HEK293T (cell line): ENCODE measurements around the gene OXNAD1.

Experiments used
- CTCF ChIA-PET: fragments of 350-600 bp; formaldehyde crosslinking; extraction: SDS; loops from one replicate; lab custom pipeline; 2021; ENCODE audit warnings: antibody characterized with exemption, inconsistent platforms; lab: Yijun Ruan, JAX
- POLR2A ChIA-PET: fragments of 350-600 bp; formaldehyde crosslinking; extraction: SDS; loops from one replicate; lab custom pipeline; 2020; ENCODE audit warnings: antibody characterized with exemption, inconsistent platforms; lab: Yijun Ruan, JAX
- DNase-seq: peaks from one replicate; pipeline ENCODE4 v3.0.0; 2012; ENCODE audit warnings: mixed read lengths; ENCODE audit errors: extremely low spot score
- ARNT ChIP-seq: fragments of 450-650 bp; IDR thresholded peaks from 2 replicates; pipeline ENCODE4 v1.6.1; 2017; ENCODE audit warnings: mild to moderate bottlenecking
- BHLHE40 ChIP-seq: fragments of 450-650 bp; IDR thresholded peaks from 2 replicates; pipeline ENCODE4 v1.6.1; 2016; ENCODE audit warnings: mild to moderate bottlenecking, moderate library complexity, borderline replicate concordance
- CTBP1 ChIP-seq: fragments of 450-650 bp; IDR thresholded peaks from 2 replicates; pipeline ENCODE4 v1.6.1; 2016; ENCODE audit warnings: borderline replicate concordance
- ELF4 ChIP-seq: fragments of 450-650 bp; IDR thresholded peaks from 2 replicates; pipeline ENCODE4 v1.6.1; 2017; ENCODE audit warnings: antibody characterized with exemption
- FOXA1 ChIP-seq: fragments of 450-650 bp; IDR thresholded peaks from 2 replicates; pipeline ENCODE4 v1.6.1; 2016; ENCODE audit warnings: mild to moderate bottlenecking
- FOXK2 ChIP-seq: fragments of 450-650 bp; IDR thresholded peaks from 2 replicates; pipeline ENCODE4 v1.6.1; 2016; ENCODE audit warnings: mild to moderate bottlenecking
- FOXM1 ChIP-seq: fragments of 450-650 bp; IDR thresholded peaks from 2 replicates; pipeline ENCODE4 v1.6.1; 2017; ENCODE audit warnings: mild to moderate bottlenecking, borderline replicate concordance
- HDGF ChIP-seq: fragments of 450-650 bp; IDR thresholded peaks from 2 replicates; pipeline ENCODE4 v1.6.1; 2017; ENCODE audit warnings: antibody characterized with exemption, borderline replicate concordance
- L3MBTL2 ChIP-seq: fragments of 450-650 bp; conservative IDR thresholded peaks from 2 replicates; pipeline ENCODE4 v1.6.1; 2016; ENCODE audit warnings: mild to moderate bottlenecking
- LEF1 ChIP-seq: fragments of 450-650 bp; IDR thresholded peaks from 2 replicates; pipeline ENCODE4 v1.6.1; 2017; ENCODE audit warnings: mild to moderate bottlenecking, borderline replicate concordance
- NFRKB ChIP-seq: fragments of 450-650 bp; IDR thresholded peaks from 2 replicates; pipeline ENCODE4 v1.6.1; 2016; ENCODE audit warnings: mild to moderate bottlenecking, moderate library complexity
- SP1 ChIP-seq: fragments of 450-650 bp; IDR thresholded peaks from 2 replicates; pipeline ENCODE4 v1.6.1; 2017
- SUZ12 ChIP-seq: fragments of 450-650 bp; IDR thresholded peaks from 2 replicates; pipeline ENCODE4 v1.6.1; 2016; ENCODE audit warnings: mild to moderate bottlenecking
- TARDBP ChIP-seq: fragments of 450-650 bp; IDR thresholded peaks from 2 replicates; pipeline ENCODE4 v1.6.1; 2016
- ZNF384 ChIP-seq: fragments of 450-650 bp; IDR thresholded peaks from 2 replicates; pipeline ENCODE4 v1.6.1; 2016
- TF ChIP-seq, protein P1 (sequence below): fragments of 450-650 bp; IDR thresholded peaks from 2 replicates; pipeline ENCODE4 v1.6.1; 2016

The OXNAD1 gene

GRCh38 chr3:16264174-16264707, 771 bp upstream of the OXNAD1 start:
- POLR2A ChIA-PET = interaction anchor here (1.0 to 1.7 kb wide), 5 partner anchors 11 to 286 kb away, joined by 3 to 8 read pairs (median 4); no protein-coding TSS in a partner anchor

DNA sequence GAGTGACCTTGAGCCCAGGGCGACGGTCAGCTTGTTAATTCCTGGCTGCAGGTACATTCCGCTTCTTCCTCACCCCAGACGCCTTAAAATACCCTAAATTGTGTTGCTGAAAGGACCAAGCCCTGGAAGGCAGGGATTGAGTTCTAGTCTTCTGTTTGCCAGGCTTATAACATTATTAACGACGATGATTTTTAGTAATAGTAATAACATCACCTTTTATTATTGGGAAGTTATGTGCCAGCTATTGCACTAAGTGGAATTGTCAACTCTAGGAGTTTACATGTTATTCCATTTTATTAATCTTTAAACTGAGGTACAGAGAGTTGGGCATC, 409 bp downstream of the OXNAD1 start:
- ChIA-PET POLR2A (interaction anchor here (0.6 to 1.7 kb wide), 9 partner anchors 11 to 322 kb away, joined by 3 to 8 read pairs (median 4); no protein-coding TSS in a partner anchor), CTCF (interaction anchor here (1.7 kb wide), 1 partner anchor 285 kb away, joined by 7 read pairs; no protein-coding TSS in a partner anchor)
- TF ChIP-seq BHLHE40 (no peak), SP1 (no peak)
- no peak for DNase-seq

More at GRCh38 chr3:16264174-16264707, 771 bp upstream of the OXNAD1 start:
- DNase-seq = peak; percentile 13
- TF ChIP-seq TARDBP = no peak
- no peak for TF ChIP-seq CTBP1
- TF ChIP-seq FOXM1 = no peak
- peak; percentile 14; the same call in 1 of the 2 replicates for TF ChIP-seq L3MBTL2
- TF ChIP-seq ELF4 = no peak
- no peak for TF ChIP-seq HDGF
- no peak for TF ChIP-seq FOXK2
- CTCF ChIA-PET = interaction anchor here (0.6 to 1.7 kb wide), 3 partner anchors 286 to 973 kb away, joined by 3 to 7 read pairs (median 4); no protein-coding TSS in a partner anchor

GRCh38 chr3:16266714-16267113, 1.7 kb downstream of the OXNAD1 start:
- POLR2A ChIA-PET = no interaction called here
- CTCF ChIA-PET = interaction anchor here (0.8 kb wide), 1 partner anchor 20 kb away, joined by 3 read pairs; no protein-coding TSS in a partner anchor
- TF ChIP-seq FOXM1 = no peak
- TF ChIP-seq ELF4 = no peak
- no peak for TF ChIP-seq BHLHE40
- no peak for TF ChIP-seq FOXK2
- no peak for TF ChIP-seq FOXA1
- DNase-seq = no peak

DNA sequence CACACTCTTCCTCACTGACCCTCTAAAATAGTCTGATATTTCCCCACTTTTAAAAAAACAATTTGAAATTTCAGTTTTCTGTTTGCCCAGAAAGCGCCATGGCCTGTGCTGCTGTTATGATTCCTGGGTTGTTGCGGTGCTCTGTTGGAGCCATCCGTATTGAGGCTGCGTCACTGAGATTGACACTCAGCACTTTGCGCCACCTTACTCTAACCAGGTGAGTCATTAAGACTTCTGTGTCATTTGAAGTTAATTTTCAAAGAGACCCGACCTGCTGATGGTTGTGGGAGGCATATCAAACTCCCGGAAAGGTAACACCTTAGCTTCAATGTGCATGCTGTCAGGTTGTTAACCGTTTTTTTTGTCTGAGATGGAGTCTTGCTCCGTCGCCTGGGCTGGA, 5.8 kb downstream of the OXNAD1 start:
- no peak for TF ChIP-seq TARDBP
- TF ChIP-seq FOXK2 = no peak
- ChIA-PET CTCF (interaction anchor here (1.5 kb wide), 1 partner anchor 19 kb away, joined by 4 read pairs; no protein-coding TSS in a partner anchor), POLR2A (no interaction called here)
- DNase-seq = no peak

GRCh38 chr3:16272588-16272987, 7.6 kb downstream of the OXNAD1 start:
- DNase-seq = no peak
- POLR2A ChIA-PET = no interaction called here
- TF ChIP-seq FOXA1 (no peak), L3MBTL2 (no peak), TARDBP (no peak), ZNF384 (no peak), ELF4 (no peak), SUZ12 (no peak), BHLHE40 (no peak), LEF1 (no peak), FOXM1 (no peak), SP1 (no peak), NFRKB (no peak), ARNT (no peak), FOXK2 (no peak)
- TF ChIP-seq, protein P1, sequence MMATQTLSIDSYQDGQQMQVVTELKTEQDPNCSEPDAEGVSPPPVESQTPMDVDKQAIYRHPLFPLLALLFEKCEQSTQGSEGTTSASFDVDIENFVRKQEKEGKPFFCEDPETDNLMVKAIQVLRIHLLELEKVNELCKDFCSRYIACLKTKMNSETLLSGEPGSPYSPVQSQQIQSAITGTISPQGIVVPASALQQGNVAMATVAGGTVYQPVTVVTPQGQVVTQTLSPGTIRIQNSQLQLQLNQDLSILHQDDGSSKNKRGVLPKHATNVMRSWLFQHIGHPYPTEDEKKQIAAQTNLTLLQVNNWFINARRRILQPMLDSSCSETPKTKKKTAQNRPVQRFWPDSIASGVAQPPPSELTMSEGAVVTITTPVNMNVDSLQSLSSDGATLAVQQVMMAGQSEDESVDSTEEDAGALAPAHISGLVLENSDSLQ = no peak
- CTCF ChIA-PET = no interaction called here

- POLR2A ChIA-PET = no interaction called here
- TF ChIP-seq TARDBP (no peak), CTBP1 (no peak), ZNF384 (no peak), SUZ12 (no peak), LEF1 (no peak)
- no peak for DNase-seq
- CTCF ChIA-PET = interaction anchor here (0.7 kb wide), 1 partner anchor 16 kb away, joined by 3 read pairs; no protein-coding TSS in a partner anchor
Observed at GRCh38 chr3:16273867-16274266, 8.9 kb downstream of the OXNAD1 start.

DNA sequence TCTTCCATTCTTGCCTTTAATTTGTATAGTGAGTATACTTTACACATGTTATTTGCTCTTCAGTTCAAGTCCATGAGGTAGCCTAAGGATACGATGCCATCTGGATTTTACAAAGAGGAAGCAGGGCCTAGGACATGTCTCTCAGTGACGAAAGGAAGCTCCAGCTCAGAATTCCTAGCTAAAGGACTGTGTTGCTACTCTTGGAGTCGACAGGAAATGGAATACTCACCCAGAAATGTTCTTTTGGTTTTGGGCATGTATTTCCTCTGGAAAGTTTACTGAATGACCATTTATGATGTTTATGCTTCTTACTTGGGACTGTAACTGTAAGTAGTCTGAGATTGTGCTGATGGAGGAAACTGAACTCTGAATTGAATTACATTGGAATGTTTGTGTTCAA, 12.5 kb downstream of the OXNAD1 start:
- POLR2A ChIA-PET = interaction anchor here (1.2 kb wide), 1 partner anchor 13 kb away, joined by 3 read pairs; the partner anchor contains the start of genes DPH3 and OXNAD1
- no peak for DNase-seq
- TF ChIP-seq ELF4 (no peak), FOXM1 (no peak), CTBP1 (no peak), ZNF384 (no peak), FOXK2 (no peak), HDGF (no peak), SUZ12 (no peak), SP1 (no peak), ARNT (no peak), NFRKB (no peak), L3MBTL2 (no peak), TARDBP (no peak), FOXA1 (no peak), LEF1 (no peak)
- CTCF ChIA-PET = no interaction called here

GRCh38 chr3:16279010-16279801, 14.2 kb downstream of the OXNAD1 start:
- ChIA-PET POLR2A (no interaction called here), CTCF (no interaction called here)
- no peak for DNase-seq
- TF ChIP-seq ARNT (no peak), BHLHE40 (no peak), HDGF (no peak), LEF1 (no peak), SP1 (no peak), NFRKB (no peak), ELF4 (no peak)
- TF ChIP-seq, protein P1 = no peak
